ENCODE data around the gene RAMP3. TPM values are rescaled to one million over a fixed set of nuclear protein-coding genes. Genes with fewer than 3 reads are reported as not detected.
A peak's percentile ranks its signal among the peaks of the same experiment; 100 is the strongest.
"Not testable (repeated sequence)": the region's sequence is repeated elsewhere in the genome, so short reads cannot be mapped to it uniquely, and the experiment has no call there.

The RAMP3 gene
- total RNA-seq = not detected in 2 replicates

GRCh38 chr7:45157653-45158401 is at the start of gene RAMP3:
Gene RAMP3, plus strand, starts transcription at chr7:45157791. Its CDS starts 38 bp downstream, at chr7:45157829.
- Mint-ChIP-seq H3K9me3 (no peaks in the 10 kb centered on the region), H3K36me3 (ENCODE audit: low read depth) (no peaks in the 10 kb centered on the region), H3K27ac (no peak within 1 kb of the TSS)

GRCh38 chr7:45108863-45109262 is 48.7 kb upstream of the RAMP3 start:
- Mint-ChIP-seq H3K27ac (peak overlapping the region; percentile 62), H3K9me3 (no peaks in the 10 kb centered on the region), H3K4me3 (peak overlapping the region; percentile 71), H3K36me3 (ENCODE audit: low read depth) (peaks cover 59% of the 10 kb centered on the region), H3K4me1 (peaks cover 33% of the 10 kb centered on the region), H3K27me3 (peaks cover 8% of the 10 kb centered on the region)
- intact Hi-C loops (cut with micrococcal nuclease) = no loop called here
- no peak for DNase-seq

More at GRCh38 chr7:45157653-45158401, at the start of gene RAMP3:
- Mint-ChIP-seq H3K27me3 (peaks cover 27% of the 10 kb centered on the region), H3K4me1 (peaks cover 9% of the 10 kb centered on the region), H3K4me3 (no peak within 1 kb of the TSS)
- DNase-seq = no peak
- intact Hi-C loops (cut with micrococcal nuclease) = no loop called here

DNA sequence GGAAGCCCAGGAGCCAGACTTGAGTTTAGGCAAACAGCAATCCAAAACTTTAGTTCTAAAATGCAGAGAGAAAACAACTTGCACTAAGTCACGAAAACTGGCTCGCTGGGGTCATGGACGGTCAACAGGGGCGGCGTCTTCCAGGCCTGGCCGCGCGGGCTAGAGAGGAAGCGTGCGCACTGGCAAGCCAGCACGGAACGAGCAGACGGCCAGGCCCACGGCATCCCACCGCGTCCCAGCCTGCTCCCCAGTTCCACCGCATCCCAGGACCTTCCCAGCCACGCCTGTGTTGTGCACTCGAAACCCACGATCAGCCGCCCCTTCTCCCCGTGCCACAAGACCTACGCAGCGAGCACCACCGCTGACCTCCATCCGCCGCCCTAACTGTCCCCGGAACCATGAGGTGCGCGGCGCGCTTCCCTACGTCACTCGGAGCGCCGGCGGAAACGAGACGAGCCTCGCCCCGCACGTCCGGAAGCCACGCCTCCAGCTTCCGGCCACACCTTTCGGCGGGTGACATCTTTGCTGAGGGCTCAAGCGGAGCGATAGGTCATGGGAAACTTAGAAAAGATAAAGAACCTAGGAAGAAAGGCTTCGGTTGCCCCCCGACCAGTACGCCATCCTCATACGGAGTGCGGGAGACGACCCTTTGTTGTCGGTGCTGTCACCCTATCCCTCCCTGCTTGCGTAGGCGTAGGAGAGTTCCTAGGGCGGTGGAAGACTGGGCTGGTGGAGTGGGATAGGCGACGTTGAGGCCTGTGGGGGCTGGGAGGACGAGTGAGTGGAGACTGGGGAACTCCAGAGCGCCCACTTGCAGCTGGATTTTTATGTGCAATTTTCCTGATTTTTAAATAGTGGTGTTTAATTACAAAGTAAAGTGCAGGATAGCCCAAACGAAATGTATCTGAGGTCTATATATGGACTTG is 46.0 kb upstream of the RAMP3 start, which contains the start of gene TBRG4:
TBRG4 (minus strand) TSS at position 400 of the 926 bp plus-strand sequence. CDS start 2,460 bp downstream, outside the sequence.
- intact Hi-C loops (cut with micrococcal nuclease) = loop anchor here (1.0 to 2.0 kb wide), 10 partner anchors 25 to 529 kb away; partner anchors contain the start of genes OGDH, PPIA, PURB and TMED4
- peak within 1 kb of the TSS; percentile 98 for H3K4me3 Mint-ChIP-seq

GRCh38 chr7:45112648-45113047 is 44.9 kb upstream of the RAMP3 start:
- H3K27ac Mint-ChIP-seq = peak overlapping the region; percentile 78
- peaks cover 30% of the 10 kb centered on the region for H3K4me1 Mint-ChIP-seq
- intact Hi-C loops (cut with micrococcal nuclease) = loop anchor here (2.0 kb wide), 1 partner anchor 24 kb away; no protein-coding TSS in a partner anchor
- no peaks in the 10 kb centered on the region for H3K9me3 Mint-ChIP-seq
- H3K27me3 Mint-ChIP-seq = peaks cover 21% of the 10 kb centered on the region
- peaks cover 30% of the 10 kb centered on the region for H3K36me3 Mint-ChIP-seq (ENCODE audit: low read depth)
- peak overlapping the region; percentile 98 for H3K4me3 Mint-ChIP-seq
- no peak for DNase-seq

More for the DNA sequence above, 46.0 kb upstream of the RAMP3 start, which contains the start of gene TBRG4:
- DNase-seq = peak; percentile 99
- H3K27me3 Mint-ChIP-seq = peaks cover 21% of the 10 kb centered on the region
- peak within 1 kb of the TSS; percentile 99 for H3K27ac Mint-ChIP-seq
- no peaks in the 10 kb centered on the region for H3K9me3 Mint-ChIP-seq
- H3K4me1 Mint-ChIP-seq = peaks cover 35% of the 10 kb centered on the region
- H3K36me3 Mint-ChIP-seq (ENCODE audit: low read depth) = peaks cover 37% of the 10 kb centered on the region

DNA sequence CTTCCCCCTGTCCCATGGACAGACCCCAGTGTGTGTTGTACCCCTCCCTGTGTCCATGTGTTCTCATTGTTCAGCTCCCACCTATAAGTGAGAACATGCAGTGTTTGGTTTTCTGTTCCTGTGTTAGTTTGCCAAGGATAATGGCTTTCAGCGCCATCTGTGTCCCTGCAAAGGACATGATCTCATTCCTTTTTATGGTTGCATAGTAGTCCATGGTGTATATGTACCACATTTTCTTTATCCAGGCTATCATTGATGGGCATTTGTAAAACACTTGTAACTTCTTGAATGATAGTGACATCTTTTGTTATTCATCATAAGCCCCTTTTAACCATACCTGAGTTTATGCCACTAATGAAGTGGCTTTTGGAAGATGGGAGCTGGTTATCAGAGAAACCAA is 43.3 kb upstream of the RAMP3 start:
- Mint-ChIP-seq H3K27me3 (peaks cover 21% of the 10 kb centered on the region), H3K36me3 (ENCODE audit: low read depth) (peaks cover 17% of the 10 kb centered on the region), H3K4me1 (peaks cover 22% of the 10 kb centered on the region)
- H3K4me3 Mint-ChIP-seq; H3K27ac Mint-ChIP-seq; DNase-seq; intact Hi-C loops (cut with micrococcal nuclease); H3K9me3 Mint-ChIP-seq: not testable (repeated sequence)

GRCh38 chr7:45114926-45115325 is 42.7 kb upstream of the RAMP3 start:
- Mint-ChIP-seq H3K4me3 (no peak overlapping the region), H3K9me3 (no peaks in the 10 kb centered on the region), H3K4me1 (peaks cover 20% of the 10 kb centered on the region), H3K36me3 (ENCODE audit: low read depth) (peaks cover 16% of the 10 kb centered on the region), H3K27ac (no peak overlapping the region), H3K27me3 (peaks cover 21% of the 10 kb centered on the region)
- DNase-seq = no peak
- intact Hi-C loops (cut with micrococcal nuclease) = no loop called here

- Mint-ChIP-seq H3K27me3 (peaks cover 21% of the 10 kb centered on the region), H3K9me3 (no peaks in the 10 kb centered on the region), H3K27ac (no peak overlapping the region), H3K36me3 (ENCODE audit: low read depth) (peaks cover 6% of the 10 kb centered on the region), H3K4me1 (peaks cover 16% of the 10 kb centered on the region), H3K4me3 (no peak overlapping the region)
- DNase-seq = no peak
- intact Hi-C loops (cut with micrococcal nuclease) = no loop called here
Measured at GRCh38 chr7:45116048-45116447, 41.5 kb upstream of the RAMP3 start.

DNA sequence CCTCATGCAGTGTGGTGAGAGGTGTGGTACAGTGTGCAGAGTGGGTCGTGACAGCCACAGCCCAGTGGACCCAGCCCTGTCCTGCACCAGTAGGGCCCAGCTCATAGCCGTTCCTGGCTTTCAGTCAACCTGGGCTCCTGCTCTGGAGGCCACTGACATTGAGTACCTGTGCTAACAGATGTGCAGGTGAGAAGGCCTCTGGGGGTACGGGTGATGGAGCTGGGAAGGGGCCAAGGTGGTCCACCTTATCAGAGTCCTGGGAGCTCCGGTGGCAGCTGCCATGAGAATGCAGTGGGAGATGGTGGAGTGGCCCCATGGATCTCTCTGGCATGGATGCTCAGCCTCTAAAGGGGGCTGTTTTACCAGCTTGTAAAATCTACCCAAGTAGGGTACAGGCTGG is 40.0 kb upstream of the RAMP3 start:
- Mint-ChIP-seq H3K27me3 (peaks cover 17% of the 10 kb centered on the region), H3K4me1 (peaks cover 10% of the 10 kb centered on the region), H3K27ac (no peak overlapping the region), H3K4me3 (no peak overlapping the region), H3K9me3 (no peaks in the 10 kb centered on the region), H3K36me3 (ENCODE audit: low read depth) (no peaks in the 10 kb centered on the region)
- intact Hi-C loops (cut with micrococcal nuclease) = no loop called here
- no peak for DNase-seq

DNA sequence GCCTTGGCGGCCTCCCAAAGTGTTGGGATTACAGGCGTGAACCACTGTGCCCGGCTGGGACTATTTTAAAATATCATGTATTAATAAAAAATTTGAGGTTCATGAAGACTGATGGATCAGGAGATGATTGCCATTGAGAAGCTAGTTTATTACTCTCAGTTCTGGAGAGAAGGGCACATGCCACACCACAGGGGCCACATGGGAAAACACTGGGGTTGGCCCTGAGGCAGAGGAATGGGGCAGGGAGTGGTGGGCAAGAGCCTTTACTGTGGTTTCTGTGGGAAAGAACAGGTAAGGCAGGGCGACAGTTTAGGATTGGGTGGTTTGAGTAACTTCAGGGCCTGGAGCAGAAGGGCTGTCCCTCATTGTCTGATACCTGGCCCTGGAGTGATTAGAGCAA is 39.3 kb upstream of the RAMP3 start:
- H3K36me3 Mint-ChIP-seq (ENCODE audit: low read depth) = no peaks in the 10 kb centered on the region
- no peak overlapping the region for H3K27ac Mint-ChIP-seq
- H3K9me3 Mint-ChIP-seq = no peaks in the 10 kb centered on the region
- H3K4me1 Mint-ChIP-seq = peaks cover 15% of the 10 kb centered on the region
- intact Hi-C loops (cut with micrococcal nuclease) = no loop called here
- no peak for DNase-seq
- H3K4me3 Mint-ChIP-seq = no peak overlapping the region
- H3K27me3 Mint-ChIP-seq = peaks cover 13% of the 10 kb centered on the region

DNA sequence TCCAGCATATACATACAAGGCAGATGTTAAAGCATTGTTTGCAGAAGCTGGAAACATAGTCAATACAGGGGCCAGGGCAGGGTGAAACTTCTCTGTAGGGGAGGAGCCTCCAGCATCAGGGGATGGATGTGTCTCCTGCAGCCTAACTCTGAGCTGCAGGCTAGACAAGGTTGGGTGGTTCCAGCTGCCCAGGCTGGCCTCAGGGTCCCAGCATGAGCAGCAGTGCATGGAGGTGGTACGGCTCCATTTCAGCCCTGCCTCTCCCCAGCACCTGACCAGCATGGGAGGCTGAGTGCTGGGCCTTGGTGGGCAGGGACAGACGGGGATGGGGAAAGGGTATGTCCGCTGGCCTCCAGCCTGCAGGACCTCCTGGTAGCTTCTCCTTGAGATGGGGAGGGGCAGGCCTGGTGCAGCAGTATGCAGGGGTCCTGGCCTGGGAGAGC is 38.7 kb upstream of the RAMP3 start:
- DNase-seq = no peak
- Mint-ChIP-seq H3K27ac (no peak overlapping the region), H3K4me1 (peaks cover 20% of the 10 kb centered on the region), H3K4me3 (no peak overlapping the region), H3K9me3 (no peaks in the 10 kb centered on the region), H3K27me3 (peaks cover 13% of the 10 kb centered on the region), H3K36me3 (ENCODE audit: low read depth) (no peaks in the 10 kb centered on the region)
- intact Hi-C loops (cut with micrococcal nuclease) = no loop called here

DNA sequence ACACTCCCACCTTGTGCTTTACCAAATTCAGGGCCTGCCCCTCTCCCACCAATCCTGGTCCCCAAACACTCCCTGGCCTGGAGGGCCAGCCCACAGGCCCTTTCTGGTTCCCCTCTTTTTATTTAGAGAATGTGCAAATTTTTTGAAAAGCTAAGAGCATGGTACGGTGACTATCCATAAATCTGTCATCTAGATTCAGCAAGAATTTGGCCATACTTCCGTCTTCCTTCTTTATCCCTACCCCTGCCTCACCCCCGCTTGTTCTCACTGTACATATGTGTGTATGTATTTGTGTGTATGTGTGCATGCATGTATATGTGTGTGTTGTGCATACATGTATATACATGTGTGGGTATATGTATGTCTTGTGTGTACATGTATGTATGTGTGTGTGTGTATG is 38.0 kb upstream of the RAMP3 start:
- intact Hi-C loops (cut with micrococcal nuclease) = no loop called here
- Mint-ChIP-seq H3K27ac (no peak overlapping the region), H3K36me3 (ENCODE audit: low read depth) (no peaks in the 10 kb centered on the region), H3K27me3 (peaks cover 8% of the 10 kb centered on the region), H3K9me3 (no peaks in the 10 kb centered on the region), H3K4me1 (peaks cover 17% of the 10 kb centered on the region), H3K4me3 (no peak overlapping the region)
- no peak for DNase-seq

GRCh38 chr7:45122975-45123860 is 34.4 kb upstream of the RAMP3 start:
- intact Hi-C loops (cut with micrococcal nuclease) = no loop called here
- no peaks in the 10 kb centered on the region for H3K27me3 Mint-ChIP-seq
- peaks cover 17% of the 10 kb centered on the region for H3K4me1 Mint-ChIP-seq
- peak overlapping the region; percentile 87 for H3K27ac Mint-ChIP-seq
- no peaks in the 10 kb centered on the region for H3K36me3 Mint-ChIP-seq (ENCODE audit: low read depth)
- no peaks in the 10 kb centered on the region for H3K9me3 Mint-ChIP-seq
- DNase-seq = peak; percentile 73
- peak overlapping the region; percentile 56 for H3K4me3 Mint-ChIP-seq
